DMS153 (cell line): ENCODE measurements around the gene CLEC1A.

Source experiments
- DNase-seq: peaks from one replicate; lab custom pipeline; 2025; lab: John Stamatoyannopoulos, UW

CLEC1A gene, protein sequence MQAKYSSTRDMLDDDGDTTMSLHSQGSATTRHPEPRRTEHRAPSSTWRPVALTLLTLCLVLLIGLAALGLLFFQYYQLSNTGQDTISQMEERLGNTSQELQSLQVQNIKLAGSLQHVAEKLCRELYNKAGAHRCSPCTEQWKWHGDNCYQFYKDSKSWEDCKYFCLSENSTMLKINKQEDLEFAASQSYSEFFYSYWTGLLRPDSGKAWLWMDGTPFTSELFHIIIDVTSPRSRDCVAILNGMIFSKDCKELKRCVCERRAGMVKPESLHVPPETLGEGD

DNA sequence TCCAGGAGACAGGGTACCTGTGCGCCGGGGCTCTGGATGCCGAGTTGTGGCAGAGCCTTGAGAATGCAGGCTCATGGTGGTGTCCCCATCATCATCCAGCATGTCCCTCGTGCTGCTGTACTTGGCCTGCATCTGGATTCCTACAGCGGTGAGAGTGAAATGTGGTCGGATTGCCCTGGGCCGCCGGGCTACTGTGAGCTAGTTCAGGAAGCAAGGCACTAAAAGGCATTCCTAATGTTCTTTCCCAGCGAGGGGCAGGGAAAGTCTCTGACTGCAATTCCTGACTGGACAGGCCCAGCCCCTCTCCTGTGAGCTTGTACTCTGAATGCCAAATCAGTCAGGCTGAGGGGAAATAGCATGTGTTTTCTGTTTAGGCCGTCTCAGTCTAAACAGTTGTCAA is at the start of gene CLEC1A:
CLEC1A (minus strand) TSS at position 195 of the 400 bp plus-strand sequence; CDS start at position 132, 63 bp downstream.
- DNase-seq: no peak

DNA sequence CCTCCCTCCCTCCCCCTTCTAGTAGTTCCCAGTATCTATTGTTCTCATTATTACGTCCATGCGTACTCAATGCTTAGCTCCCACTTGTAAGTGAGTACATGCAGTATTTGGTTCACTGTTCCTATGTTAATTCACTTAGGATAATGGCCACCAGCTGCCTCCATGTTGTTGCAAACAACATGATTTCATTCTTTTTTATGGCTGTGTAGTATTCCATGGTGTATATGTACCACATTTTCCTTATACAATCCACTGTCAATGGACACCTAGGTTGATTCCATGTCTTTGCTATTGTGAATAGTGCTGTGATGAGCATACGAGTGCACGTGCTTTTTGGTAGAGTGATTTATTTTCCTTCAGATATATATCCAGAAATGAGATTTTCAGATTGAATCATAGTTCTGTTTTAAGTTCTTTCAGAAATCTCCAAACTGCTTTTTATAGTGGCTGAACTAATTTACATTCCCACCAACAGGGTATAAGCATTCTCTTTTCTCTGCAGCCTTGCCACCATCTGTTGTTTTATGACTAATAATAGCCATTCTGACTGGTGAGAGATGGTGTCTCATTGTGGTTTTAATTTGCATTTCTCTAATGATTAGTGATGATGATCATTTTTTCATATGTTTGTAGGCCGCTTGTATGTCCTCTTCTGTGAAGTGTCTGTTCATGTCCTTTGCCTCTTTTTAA is 49.1 kb upstream of the CLEC1A start:
- no peak for DNase-seq

DNA sequence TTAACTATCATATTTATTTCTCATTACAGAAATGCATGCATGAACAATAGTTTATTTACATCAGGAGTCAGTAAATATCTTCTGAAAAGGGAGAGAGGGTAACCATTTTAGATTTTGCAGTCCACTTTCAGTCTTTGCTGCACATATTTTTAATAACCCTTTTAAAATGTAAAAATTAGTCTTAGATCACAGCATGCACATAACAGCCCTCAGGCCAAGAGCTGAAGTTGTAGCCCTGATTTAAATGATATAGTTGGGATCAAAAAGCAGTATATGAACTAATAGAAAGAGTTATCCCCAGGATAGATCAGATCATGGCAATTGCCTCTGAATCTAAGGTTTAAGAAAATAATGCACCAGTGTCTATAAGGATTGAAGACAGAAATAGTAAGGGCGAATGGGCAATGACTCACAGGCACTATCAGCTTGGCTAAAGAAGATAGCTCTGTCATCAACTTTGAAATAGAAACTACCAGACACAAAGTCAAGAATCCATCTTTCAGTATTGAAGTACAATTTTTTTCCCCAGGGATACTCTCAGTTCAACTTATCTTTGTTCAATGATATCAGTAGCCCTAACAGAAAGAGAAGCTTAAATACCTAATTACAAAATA is 44.3 kb upstream of the CLEC1A start:
- no peak for DNase-seq

DNA sequence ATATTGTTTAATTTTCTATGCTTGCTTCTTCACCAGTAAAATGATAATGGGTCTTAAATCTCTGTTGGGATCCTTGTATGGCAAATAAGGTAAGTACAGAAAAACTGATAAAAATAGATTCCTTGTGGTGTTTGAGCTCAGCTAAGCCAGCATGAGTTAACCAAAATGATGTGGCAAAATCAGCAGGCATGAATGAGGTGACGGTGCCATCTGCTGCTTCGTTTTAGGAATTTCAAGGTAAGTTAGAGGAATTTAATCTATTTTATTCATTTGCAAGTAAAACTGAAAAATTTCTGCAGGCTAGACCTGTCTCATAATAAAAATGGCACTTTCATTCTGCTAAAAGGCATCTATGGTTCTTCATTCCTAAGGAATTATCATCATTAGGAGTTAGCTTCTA is 41.2 kb upstream of the CLEC1A start:
- peak; percentile 57 for DNase-seq

DNA sequence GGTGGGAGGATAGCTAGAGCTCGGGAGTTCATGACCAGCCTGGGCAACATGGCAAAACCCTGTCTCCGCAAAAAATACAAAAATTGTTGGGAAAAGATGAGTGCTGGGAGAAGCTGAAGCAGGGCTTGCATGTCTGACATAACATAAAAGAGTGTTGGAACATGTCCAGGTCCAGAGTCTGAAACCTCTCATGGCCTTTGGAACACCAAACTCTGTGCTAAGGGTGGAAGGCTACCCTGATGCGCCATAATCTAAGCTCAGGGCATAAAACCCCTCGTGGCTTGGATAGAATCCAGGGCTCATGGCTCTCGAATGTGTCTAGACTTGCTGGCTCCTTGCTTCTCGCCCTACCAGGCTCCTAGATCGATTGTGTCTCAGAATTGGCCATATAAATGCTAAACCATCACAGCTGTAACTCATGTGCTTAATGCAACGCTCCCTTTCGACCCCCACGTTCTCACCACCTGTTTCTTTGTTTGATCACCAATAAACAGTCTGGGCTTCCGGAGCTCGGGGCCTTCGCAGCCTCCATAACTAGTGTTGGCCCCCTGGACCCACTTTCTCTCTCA is 37.9 kb upstream of the CLEC1A start:
- DNase-seq: peak; percentile 98

DNA sequence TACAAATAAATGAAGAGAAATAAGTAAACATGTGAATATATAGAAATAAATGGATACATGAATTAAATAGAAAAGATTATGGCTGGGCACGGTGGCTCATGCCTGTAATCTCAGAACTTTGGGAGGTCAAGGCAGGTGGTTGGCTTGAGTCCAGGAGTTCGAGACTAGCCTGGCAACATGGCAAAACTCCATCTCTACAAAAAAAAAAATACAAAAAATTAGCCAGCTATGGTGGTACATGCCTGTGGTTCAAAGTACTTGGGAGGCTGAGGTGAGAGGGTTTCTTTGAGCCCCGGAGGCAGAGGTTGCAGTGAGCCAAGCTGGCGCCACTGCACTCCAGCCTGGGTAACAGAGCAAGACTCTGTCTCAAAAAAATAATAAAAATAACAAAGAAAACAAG is 36.3 kb upstream of the CLEC1A start:
- DNase-seq: no peak

DNA sequence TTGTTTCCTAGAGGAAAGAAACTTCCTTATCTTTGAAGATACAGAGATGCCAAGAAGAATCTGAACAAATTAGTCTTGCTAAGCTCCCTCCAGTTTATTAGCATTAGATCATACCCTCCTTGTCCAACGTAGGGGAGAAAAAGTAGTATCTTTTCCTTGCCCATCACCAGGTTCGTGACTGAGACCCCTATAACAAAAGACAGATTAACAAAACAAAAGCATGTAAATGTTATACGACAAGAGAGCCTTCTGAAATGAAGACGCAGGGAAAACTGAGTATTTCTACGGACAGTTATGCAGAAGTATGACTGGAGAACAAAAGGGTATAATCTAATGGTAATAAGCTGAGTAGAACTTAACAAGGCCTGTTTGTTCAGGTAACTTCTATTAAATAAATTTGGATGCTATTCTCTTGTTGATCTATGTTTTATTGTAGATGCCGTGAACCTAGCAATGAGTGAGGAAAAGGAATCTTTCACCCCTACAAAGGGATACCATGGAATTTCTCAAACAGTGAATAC is 34.1 kb upstream of the CLEC1A start:
- DNase-seq: no peak

DNA sequence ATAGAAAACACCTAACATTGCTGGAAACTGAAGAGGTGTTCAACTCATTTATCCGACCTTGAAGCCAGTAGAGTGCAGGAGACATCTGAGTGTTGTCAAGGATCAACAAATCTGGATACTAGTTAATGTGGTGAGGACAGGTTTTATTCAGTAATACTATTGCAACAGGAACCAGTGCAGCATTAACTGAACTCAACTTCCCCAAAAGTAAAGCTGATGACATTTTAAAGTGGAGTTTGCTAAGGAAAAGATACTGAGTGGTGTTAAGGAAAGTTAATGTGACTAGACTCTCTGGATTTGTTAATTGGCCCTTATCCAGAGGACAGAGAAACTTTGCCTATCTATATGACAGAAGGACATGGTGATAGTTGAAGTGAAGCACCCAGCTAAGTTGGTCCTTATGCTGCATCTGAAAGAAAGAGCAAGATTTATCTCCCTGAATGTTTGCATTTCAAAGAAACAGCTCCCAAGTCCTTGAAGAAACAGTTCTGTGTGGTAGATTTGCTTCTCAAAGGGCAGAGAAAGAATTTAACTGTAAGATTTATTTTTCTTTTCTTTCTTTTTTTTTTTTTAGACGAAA is 32.4 kb upstream of the CLEC1A start:
- no peak for DNase-seq

DNA sequence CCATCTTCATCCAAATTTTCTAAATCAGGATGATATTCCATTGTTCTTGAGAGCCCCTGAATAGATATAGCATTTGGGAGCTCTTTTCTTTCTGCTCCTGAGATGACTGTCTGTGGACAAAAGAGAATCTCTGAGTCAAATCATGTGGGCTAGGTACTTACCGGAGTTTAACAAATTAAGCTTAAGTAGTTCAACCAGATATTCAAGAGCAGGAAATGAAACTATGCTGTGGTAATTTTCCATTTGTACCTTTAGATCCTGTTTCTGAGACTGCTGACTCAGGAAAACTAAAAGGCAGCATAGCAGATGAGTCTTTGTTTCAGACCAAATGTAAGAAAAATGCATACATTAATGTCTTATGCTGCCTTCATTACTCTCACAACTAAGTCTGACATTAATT is 31.3 kb upstream of the CLEC1A start, which contains the start of gene CLEC7A:
CLEC7A (minus strand) TSS at position 158 of the 400 bp plus-strand sequence; CDS start at position 41, 117 bp downstream.
- DNase-seq: peak; percentile 26

DNA sequence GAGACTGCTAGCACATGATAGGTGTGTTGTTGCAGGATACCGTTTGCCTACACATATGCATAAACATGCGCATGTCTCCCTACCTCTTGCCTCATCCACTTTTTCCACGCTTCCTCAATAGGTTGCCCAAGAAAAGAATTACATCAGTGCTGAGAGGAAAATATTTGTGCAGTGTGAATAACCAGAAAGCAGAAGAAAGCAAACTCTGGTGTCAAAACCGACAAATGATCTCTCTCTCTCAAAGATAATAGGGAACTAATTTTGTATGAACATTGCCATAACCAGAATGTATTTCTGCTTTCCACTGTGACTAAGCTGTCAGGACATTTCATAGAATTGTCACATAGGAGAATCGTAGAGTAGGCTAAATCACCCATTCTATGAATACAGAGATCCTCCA is 29.9 kb upstream of the CLEC1A start:
- no peak for DNase-seq

DNA sequence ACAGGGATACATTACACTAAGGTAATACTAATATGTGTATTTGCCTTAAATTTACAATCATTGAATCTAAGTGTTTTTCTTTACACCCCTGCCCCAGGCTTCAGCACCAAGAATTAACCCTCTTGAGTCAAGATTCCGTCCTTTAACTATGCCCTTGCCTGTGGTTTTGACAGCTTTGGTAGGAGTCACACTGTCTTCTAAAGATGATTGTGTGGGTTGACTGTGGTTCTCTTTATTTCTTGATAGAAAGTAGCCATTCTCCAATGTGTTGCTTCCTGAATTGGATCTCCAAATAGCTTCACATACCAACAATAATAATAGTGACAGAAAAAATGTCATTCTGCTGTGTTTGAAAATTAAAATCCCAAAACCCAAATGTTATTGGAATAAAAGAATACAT is 27.6 kb upstream of the CLEC1A start:
- no peak for DNase-seq

DNA sequence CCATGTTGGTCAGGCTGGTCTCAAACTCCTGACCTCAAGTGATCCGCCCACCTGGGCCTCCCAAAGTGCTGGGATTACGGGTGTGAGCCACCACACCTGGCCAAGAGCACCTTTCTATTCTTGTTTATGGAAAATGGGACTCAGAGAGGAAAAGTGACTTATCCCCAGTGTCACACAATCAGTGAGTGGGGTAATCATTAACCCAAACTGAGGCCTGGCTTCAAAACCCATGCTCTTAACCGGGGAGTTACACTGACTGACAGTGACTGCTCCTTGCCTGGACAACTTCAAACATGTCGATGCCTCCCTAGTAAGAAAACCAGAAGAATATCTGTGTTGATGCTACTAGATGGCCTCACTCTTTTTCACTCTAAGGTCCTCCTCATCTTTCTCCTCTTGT is 23.9 kb upstream of the CLEC1A start:
- no peak for DNase-seq

DNA sequence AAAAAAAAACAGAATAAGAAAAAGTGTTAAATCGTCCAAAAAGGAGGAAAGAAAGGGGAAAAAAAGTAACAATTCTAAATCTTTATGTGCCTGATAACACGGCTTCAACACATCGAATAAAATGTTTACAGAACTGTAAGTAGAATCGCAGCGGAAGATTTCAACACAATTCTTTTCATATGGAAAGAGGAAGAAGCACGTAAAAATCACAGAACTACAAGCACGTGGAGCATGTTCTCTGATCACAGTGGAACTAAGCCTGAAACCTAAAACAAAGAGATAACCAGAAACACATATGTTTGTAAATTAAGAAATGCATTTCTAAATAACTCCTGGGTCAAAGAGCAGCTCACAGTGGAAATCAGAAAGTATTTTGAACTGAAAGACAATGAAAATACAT is 22.5 kb upstream of the CLEC1A start:
- DNase-seq: no peak

DNA sequence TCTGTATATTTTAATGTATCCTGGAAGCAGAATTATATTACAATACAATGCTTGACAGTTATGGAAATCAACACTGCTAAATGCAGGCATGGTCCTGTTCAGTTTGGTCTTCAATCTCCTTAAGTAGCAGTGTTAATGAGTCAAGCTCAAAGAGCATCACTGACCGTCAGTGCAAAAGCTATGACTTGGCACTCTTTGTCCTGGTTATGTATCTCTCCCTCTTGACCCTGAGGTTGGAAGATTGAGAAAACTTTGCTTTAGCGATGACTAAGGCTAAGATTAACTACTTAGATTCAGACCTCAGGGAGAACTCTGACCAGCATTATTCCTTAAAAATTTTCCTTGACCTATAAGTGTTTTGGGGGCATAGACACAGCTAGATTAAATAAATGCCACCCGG is 20.3 kb upstream of the CLEC1A start:
- DNase-seq: no peak

DNA sequence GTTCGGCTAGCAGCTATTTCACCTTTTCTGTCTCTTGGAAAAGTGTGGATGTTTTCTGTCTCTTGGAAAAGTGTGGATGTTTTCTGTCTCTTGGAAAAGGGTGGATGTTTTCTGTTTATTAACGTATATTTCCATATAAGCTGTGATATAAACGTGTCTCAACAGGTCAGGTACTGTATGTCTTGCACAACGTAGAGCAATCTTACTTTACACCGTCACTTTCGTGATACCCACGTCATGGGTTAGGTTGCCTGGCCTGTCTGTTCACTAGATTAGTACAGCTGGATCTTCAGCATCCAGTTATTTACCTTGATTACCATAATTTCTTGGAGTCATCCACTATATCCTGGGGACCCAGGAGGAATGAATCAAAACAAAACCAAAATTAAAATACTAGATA is 17.1 kb upstream of the CLEC1A start:
- no peak for DNase-seq

DNA sequence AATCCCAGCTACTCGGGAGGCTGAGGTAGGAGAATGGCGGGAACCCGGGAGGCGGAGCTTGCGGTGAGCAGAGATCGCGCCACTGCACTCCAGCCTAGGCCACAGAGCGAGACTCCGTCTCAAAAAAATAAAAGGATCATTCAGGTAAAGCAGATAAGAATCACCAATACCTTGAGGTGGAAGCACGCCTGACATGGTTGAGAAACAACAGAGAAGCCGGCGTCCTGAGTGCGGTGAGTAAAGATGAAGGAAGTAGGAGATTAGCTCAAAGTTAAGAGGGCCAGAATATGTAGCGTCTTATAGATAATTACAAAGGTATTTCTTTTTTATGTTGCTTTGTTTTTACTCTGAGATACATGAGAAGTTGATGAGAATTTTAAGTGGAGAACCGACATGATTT is 16.5 kb upstream of the CLEC1A start:
- DNase-seq: no peak

DNA sequence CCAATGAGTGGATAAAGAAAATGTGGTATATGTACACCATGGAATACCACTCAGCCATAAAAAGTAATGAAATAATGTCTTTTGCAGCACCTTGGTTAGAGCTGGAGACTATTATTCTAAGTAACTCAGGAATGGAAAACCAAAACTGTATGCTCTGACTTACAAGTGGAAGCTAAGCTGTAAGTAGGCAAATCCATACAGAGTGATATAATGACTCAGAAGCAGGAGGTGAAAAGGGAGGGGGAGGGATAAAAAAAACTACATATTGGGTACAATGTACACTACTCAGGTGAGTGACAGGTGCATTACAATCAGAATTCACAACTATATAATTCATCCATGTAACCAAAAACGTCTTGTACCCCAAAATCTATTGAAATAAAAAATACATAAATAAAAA is 15.1 kb upstream of the CLEC1A start:
- no peak for DNase-seq

DNA sequence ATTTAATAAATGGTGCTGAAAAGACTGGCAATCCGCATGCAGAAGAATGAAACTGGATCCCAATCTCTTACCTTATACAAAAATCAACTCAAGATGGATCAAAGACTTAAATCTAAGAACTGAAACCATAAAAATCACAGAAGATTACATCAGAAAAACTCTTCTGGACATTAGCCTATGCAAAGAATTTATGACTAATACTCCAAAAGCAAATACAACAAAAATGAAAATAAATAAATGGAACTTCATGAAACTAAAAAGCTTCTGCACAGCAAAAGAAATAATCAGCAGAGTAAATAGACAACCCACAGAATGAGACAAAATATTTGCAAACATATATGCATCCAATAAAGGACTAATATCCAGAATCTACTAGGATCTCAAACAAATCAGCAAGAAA is 14.3 kb upstream of the CLEC1A start:
- no peak for DNase-seq

DNA sequence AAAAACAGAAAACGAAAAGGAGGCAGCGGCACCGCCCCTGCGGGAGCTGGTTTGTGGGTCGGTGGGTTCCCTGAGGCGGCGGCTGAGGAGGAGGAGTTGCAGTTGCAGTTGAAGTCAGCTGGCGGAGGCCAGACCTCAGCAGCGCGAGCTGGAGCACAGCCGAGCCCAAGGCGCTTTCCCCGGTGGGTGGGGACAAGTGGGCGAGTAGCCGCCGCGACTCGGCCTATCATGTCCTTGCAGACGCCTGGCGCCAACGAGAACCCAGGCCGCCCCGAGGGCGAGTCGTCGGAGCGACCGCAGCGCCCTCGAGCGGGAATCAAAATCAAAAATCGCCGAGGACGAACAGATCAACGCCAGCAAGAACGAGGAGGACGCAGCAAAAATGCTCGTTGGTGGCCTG is 12.7 kb upstream of the CLEC1A start:
- DNase-seq: no peak

DNA sequence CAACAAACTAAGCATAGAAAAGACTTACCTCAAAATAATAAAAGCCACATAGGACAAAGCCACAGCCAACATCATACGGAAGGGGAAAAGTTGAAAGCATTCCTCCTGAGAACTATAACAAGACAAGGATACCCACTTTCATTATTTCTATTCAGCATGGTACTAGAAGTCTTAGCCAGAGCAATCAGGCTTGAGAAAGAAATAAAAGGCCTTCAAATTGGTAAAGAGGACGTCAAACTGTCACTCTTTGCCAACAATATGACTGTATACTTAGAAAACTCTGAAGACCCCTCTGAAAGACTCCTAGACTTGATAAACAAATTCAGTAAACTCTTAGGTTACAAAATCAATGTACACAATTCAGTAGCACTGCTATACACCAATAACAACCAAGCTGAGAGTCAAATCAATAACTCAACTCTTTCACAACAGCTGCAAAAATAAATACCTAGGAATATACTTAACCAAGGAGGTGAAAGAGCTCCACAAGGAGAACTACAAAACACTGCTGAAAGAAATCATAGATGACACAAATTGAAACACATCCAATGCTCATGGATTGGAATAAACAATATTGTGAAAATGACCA is 11.6 kb upstream of the CLEC1A start:
- no peak for DNase-seq

DNA sequence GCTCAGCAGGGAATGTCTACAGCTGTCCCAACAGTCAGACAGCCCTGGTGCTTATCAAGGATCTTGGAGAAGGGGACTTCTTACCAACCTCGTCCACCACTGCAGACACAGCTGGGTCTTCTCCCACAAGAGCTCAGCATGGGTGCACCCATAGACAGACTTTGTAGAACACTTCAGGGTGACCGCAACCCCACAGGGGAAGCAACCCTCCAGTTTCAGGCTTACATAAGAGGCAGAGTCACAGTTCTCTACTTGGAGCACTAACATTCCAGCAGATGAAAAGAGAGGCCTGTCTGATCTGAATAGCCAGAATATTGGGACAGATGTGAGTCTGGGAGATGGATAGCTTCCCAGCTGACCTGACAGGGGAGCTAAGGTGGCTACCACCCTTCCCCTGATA is 3.5 kb upstream of the CLEC1A start:
- DNase-seq: no peak

DNA sequence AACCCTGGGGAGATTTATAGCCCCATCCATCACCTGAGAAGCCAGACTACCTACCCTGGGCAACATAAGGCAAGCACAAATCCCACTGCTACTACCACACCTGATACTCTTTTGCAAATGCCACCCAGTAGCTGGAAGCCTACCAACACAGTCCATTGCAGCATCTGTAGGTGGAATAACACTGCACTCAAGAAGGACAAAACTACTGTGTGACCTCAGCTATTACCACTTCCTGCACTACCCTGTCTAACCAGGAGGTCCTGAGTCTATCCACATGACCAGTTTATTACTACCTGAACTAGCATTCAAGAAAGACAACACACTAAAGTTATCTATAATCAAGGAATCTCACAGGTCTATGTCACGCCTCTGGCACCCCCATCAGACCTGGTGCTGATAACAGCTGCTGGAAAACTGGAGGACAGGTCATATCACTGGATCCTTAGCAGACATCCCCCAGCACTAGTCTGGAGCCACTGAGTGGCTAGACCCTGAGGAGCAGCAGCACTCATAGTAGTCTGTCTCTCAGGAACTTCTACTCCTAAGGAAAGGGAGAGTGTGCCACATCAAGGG is 2.9 kb upstream of the CLEC1A start:
- no peak for DNase-seq
